ENCODE measurements around the gene CCL26.
A peak's percentile ranks its signal among the peaks of the same experiment; 100 is the strongest.
"Not testable (repeated sequence)": the region's sequence is repeated elsewhere in the genome, so short reads cannot be mapped to it uniquely, and the experiment has no call there.

CCL26 gene

DNA sequence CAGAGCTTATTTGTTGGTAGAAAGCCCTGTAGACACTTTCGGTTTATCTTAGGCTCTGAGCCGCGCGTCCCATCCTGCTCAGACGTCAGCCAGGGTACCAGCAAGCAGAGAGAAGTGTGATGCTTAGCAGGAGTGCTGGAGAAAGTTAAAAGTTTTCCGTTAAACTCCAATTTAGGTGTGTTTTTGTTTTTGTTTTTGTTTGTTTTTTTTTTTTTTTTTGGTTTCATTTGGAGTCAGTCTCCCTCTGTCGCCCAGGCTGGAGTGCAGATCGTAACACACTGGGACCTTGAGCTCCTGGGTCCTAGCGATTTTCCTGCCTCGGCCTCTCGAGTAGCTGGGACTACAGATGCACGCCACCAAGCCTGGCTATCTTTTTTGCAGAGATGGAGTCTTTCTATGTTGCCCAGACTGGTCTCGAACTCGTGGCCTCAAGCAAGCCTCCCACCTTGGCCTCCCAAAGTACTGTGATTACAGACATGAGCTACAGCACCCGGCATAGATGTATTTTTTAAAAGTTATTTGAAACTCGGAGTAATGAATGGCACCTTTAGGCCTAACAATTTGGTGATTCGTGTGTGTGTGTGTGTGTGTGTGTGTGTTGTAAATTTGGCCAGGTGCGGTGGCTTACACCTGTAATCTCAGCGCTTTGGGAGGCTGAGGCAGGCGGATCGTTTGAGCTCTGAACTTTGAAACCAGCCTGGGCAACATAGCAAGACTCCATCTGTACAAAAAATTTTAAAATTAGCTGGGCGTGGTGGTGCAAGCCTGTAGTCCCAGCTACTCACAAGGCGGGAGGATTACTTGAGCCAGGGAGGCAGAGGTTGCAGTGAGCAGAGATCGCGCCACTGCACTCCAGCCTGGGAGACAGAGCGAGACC is 32.0 kb downstream of the CCL26 start:
- DNase-seq (ENCODE audit: low read depth in 2 of 3, low spot score in 2 of 3), result no peak

DNA sequence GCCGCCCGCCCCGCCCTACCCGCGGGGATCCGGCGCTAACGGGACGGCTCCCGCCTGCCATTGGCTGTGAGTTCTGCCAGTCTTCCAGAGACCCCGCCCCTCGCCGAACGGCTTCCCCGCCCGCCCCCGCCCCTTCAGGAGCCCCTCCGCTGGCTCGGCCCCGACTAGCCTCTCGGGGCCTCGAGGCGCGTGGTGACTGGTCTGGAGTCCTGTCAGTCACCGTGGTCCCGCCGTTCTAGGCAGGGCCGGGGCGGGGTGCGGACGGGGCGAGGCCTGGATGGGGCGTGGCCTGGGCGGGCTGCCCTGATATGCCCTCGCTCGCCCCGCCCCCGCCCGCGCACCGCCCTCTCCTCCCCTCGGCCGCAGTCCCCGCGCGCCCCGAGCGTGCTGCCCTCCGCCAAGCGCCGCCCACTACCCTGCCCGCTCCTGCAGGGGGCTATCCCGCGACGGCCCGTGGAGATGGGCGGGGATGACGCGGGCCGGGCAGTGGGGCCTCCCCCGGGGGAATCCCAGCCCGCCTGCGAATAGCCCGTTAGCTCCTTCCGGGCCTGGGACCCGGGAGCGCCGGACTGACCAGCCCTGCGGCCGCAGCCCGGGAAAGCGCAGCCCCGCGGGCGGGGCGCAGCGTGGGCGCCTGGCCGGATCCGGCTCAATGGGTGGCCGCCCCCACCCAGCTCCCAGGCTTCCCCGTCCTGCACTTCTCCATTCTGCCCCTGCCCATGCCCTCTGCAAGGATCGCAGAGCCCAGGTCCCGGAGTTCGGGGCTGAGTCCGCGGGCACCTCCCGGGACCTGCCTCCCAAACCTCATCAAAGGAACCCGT is 32.8 kb downstream of the CCL26 start:
- peak; percentile 93 to 98 (median 94) for DNase-seq (ENCODE audit: low read depth in 2 of 3, low spot score in 2 of 3)

DNA sequence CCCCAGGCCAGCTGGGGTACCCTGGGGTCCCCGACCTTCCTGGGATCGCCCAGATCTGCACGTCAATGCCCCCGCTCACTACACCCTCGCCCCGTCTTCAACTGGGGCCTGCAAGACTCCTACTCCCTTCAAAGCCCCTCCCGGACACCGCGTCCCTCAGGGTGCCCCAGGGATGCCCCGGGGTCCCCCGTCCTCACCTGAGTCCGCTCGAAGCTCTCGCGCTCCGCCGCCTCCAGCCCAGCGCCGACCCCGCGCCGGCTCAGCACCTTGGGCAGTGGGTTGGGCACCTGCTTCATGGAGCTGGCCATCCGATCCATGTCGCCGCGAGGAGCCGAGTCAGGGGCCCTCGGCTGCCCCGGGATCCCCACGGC is 33.4 kb downstream of the CCL26 start, which contains the start of gene HIP1:
Gene HIP1 (minus strand): TSS at position 338 of the 371 bp plus-strand sequence. CDS start 21 bp downstream, at position 317.
- DNase-seq (ENCODE audit: low read depth in 2 of 3, low spot score in 2 of 3), result peak in 1 of 3 experiments; percentile 13

DNA sequence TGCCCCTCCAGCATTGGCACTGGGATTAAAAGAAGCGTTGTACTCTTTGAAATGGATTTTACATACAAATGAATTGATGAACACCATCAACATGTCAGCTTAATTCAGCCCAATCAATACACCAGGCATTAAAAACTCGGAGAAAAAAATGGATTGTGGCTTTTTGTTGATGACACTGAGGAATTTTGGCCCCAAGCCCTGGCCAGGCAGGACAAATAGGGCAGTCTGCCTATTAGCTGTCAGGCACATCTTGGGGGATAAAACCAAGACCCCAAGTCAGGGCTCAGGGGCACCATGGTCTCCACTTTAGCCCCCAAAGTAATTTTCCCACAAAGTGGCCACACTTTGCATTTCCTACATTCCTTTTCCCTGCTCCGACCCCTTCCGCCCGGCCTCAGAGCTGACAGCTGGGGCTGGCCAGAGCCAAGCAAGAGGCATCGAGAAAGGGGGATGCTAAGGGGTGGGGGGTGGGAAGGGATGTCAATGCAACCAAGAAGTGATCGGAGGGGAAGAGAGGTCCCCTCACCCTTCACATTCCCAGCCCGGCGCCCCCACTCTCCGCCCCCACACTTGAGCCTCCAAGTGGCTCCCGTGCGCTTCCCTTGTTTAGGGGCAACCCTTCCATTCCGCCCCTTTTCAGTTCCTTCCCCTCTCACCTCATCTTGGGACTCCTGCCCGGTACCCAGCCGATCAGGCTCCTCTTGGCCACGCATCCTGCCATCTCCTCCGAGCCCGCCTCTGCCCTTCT is 34.0 kb downstream of the CCL26 start:
- no peak for DNase-seq (ENCODE audit: low read depth in 2 of 3, low spot score in 2 of 3)

DNA sequence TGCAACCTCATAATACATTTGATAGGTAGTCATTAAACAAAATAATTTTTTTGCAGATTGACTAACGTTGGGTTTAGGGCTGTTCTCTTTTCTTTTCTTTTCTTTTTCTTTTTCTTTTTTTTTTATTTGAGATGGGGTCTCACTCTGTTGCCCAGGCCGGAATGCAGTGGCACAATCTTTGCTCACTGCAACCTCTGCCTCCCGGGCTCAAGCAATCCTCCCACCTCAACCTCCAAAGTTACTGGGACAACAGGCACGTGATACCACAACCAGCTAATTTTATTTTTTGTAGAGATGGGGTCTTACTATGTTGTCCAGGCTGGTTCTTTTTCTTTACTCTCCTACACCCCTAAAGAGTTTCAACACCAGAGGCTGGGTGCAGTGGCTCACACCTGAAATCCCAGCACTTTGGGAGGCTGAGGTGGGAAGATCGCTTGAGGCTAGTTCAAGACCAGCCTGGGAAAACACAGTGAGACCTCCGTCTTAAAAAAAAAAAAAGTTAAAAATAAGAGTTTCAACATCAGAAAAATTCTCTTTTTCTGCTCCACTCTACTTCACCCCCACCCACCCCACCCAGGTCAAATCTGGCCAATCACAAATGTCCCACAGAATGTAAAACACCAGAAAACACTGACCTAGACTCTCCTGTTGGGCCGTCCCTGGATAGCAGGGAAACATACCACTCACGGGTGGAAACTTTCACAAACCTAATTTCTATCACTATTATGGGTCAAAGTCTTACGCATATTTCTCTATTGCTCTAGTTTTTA is 36.2 kb downstream of the CCL26 start:
- no peak for DNase-seq (ENCODE audit: low read depth in 2 of 3, low spot score in 2 of 3)

DNA sequence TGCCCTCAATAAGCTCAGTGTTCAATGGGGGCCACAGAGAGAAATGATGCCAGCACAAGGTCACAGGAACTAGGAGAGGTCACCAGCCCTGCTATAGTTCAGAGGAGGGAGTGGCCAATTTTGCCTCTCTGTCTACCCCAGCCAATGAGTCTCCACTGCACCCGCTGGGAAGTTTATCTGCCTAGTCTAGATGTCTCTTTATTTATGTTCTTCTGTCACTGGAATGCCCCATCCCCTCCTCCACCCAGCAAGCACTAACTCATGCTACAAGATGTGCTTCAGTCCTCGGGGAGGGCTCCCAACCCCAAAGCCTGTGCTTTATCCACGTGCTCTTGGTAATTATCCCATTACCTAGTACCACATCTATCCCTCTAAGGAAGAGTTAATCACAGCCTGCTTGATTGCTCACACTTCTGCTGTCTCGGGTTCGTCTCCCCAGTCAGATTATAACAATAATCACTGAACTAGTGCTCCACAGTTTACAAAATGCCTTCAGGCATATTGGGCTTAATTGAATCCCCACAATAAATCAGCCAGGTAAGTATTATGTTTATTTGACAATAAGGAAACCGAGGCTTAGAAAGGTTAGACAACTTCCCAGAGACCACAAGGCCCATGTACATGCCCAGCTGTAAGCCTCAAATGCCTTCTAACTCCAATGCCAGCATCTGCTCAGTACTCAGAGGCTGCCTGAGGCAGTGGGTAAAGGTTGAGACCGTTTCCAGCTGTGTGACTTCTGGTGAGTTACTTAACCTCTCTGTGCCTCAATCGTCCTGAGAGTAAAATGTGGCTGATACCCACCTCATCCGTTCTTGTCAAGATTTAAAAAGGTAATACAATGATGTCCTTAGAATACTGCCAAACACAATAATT is 37.2 kb downstream of the CCL26 start:
- no peak for DNase-seq (ENCODE audit: low read depth in 2 of 3, low spot score in 2 of 3)

DNA sequence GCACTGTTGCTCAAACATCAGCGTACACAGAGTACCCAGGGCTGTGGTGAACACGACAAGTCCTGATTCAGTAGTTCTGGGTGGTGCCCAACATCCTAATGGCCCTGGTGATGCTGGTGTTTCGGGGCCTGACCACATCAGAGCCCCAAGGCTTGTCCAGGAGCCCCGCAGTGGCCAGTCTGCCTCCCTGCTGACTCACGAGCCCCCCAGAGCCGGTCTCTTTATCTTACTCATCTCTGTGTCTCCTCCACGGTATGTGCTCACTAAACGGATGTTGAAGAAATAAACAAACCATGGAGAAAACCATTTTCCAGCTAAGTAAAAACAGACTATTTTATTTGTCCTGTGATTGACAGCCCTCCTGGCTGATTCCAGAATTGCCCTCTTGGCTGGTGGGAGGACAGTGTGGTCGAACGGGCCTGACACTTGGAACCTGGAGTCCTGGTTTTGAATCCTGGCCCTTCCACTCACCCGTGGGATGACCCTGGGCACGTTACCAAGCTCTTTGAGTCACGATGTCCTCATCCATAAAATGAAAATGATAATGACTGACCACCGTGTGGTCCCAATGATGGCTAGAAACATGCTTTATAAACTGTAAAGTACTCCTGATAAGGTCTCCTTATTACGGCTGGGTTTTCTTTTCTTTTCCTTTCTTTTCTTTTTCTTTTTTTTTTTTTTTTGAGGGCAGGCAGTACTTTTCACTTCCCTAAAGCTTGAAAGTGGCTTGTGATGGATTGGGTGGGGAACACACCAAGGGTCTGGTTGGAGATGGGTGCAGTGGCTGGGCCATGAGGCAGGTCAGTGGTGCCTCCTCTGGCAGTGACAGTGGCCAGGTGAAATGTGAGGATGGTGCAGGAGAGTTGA is 39.0 kb downstream of the CCL26 start:
- DNase-seq (ENCODE audit: low read depth in 2 of 3, low spot score in 2 of 3), result no peak

DNA sequence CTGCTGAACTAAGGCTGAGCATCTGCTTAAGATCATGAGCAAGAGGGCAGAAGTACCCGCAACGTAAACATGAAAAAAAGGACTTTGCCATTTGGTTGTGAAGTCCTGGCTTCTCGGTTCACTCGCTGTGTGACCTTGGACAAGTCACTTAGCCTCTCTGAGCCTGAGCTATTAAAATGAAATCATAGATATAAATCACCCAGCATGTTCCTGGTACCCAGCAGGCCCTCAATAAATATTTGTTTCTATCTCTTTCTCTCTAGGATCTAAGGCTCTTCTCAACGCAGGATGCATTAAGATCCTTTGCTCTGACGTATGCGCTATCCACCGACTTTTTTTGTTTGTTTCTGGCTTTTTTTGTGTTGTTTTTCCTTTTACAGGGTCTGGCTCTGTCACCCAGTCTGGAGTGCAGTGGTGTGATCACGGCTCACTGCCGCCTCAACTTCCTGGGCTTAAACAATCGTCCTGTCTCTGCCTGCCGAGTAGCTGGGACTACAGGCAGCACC is 39.9 kb downstream of the CCL26 start:
- no peak for DNase-seq (ENCODE audit: low read depth in 2 of 3, low spot score in 2 of 3)

DNA sequence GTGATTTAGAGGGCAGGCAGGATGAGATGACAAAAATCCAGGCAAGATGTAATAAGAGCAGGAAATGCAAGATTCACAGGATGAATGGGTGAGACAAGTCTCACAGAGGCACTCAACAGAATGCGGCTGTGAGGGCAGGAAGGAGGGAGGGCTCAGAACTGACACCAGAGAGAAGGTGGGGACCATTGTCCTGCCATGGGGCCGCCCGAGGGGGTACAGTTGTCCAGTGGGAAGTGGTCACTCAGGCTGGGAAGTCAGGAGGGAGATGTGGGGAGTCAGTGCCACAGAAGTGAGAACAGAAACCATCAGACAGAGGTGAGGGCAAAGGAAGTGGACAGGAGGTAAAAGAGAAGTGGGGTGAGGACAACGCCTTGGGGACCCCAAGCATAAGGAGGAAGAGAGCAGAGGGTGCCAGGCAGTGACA is 42.1 kb downstream of the CCL26 start:
- DNase-seq (ENCODE audit: low read depth in 2 of 3, low spot score in 2 of 3), result no peak

DNA sequence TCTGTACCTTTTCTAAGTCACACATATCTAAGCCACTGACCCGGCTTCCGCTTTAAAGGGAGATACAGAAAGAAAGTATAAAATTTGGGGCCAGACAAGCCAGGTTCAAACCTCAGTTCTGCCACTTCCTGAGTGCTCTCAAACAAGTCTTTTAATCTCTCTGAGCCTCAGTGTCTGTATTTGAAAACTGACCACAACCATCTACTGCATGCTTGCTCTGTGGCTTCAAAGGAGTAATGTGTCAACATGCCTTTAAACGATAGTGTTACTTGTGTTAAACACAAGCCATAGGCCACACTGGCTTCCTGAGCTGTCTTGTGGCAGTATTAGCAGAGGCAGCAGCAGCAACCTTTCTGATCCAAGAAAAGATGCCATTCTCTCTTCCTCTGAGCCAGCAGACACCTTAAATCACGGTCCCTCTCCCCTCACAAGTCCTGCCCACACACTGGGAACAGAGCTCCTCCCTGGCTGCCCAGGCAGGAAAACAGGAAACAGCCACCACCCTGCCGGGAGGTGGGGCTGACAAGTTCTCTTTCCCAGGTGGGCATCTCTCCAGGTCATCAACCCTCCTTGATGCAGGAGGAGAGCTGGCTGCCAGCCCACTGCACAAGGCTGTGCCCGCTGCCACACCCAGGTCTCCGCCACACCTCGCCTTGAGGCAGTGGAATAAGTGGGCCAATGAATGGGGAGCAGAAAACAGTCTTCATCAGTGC is 44.0 kb downstream of the CCL26 start:
- DNase-seq (ENCODE audit: low read depth in 2 of 3, low spot score in 2 of 3), result no peak

DNA sequence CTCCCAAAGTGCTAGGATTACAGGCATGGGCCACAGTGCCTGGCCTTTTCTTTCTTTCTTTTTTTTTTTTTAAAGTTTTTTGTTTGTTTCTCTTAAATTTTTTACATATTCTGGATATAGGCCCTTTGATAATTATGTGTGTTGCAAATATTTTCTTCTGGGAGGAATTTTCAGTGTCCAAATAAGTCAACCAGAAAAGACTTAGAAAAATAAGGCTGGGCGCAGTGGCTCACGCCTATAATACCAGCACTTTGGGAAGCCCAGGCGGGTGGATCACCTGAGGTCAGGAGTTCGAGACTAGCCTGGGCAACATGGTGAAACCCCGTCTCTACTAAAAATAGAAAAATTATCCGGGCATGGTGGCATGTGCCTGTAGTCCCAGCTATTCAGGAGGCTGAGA is 44.7 kb downstream of the CCL26 start:
- DNase-seq (ENCODE audit: low read depth in 2 of 3, low spot score in 2 of 3), result not testable (repeated sequence)

DNA sequence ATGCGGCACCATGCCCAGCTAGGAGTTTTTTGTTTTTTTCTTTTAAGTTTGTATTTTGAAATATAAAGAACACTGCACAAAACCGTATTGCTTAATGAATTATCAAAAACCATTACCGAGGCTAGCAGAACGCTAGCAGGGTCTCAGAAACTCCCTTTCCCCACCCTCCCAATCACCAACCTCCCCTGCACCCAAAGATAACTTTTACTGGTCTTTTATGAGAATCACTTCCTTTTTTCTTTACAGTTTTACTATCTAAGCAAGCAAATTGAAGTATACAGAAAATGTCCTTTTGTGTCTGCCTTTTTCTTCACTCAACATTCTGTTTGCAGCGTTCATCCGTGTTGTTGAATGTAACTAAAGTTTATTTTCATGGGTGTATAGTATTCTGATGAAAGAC is 46.7 kb downstream of the CCL26 start:
- no peak for DNase-seq (ENCODE audit: low read depth in 2 of 3, low spot score in 2 of 3)

DNA sequence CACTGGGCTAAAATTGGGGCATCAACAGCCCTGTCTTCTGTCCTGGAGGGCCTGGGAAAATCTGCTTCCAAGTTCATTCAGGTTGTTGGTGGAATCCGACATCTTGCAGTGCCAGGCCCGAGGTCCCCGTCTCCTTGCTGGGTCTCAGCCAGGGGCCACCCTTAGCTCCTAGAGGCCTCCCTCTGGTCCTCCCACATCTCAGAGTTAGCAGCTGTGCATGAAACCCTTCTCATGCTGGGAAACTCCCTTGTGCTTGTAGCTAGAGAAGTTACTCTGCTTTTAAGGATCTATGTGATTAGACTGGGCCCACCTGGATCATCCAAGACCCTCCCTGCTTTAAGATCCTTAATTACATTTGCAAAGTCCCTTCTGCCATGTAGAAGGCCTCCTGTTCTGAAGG is 48.6 kb downstream of the CCL26 start:
- DNase-seq (ENCODE audit: low read depth in 2 of 3, low spot score in 2 of 3), result no peak

DNA sequence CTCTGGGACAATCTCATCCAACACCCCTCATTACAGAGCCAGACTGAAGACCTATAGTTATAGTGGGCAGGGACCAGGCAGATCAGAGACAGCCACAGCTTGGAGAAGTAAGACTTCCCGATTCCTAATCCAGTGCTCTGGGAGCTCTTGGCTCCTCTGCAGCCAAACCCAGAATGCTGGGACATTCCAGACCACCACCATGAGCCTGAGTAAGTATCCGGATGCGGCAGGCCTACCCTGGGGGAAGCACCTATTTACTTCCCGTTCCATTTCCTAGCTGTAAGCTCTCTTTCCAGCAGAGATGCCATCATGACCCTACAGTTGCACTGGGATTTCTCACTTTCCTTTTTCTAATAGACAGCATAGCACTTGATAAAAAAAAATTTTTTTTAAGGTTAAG is 49.6 kb downstream of the CCL26 start:
- no peak for DNase-seq (ENCODE audit: low read depth in 2 of 3, low spot score in 2 of 3)

DNA sequence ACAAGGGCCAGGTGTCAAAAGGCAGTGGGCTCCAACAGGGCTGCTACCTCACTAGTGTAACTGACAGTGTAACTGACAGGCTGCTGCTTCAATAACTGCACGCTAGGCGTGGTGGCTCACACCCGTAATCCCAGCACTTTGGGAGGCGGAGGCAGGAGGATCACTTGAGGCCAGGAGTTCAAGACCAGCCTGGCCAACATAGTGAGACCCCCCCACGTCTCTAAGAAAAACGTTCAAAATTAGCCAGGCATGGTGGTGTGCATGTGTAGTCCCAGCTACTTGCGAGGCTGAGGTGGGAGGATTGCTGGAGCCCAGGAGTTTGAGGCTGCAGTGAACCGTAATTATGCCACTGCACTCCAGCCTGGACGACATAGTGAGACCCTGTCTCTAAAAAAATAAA is 50.1 kb downstream of the CCL26 start:
- DNase-seq (ENCODE audit: low read depth in 2 of 3, low spot score in 2 of 3), result not testable (repeated sequence)

DNA sequence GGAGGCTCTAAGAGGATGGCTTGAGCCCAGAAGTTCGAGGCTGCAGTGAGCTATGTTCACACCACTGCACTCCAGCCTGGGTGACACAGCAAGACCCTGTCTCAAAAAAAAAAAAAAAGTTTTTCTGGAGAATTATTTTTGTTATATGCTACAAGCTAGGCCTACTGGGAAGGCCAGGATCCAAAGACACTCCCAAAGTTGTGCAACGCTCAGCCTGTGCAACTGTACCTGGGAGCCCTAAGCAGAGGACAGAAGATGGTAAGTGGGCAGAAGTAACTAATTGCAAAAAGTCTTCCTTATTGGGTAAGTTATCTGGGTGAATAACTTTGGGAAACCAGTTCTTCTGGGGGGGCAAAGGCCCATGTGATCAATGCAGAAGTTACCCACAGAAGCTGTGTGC is 50.6 kb downstream of the CCL26 start:
- no peak for DNase-seq (ENCODE audit: low read depth in 2 of 3, low spot score in 2 of 3)

DNA sequence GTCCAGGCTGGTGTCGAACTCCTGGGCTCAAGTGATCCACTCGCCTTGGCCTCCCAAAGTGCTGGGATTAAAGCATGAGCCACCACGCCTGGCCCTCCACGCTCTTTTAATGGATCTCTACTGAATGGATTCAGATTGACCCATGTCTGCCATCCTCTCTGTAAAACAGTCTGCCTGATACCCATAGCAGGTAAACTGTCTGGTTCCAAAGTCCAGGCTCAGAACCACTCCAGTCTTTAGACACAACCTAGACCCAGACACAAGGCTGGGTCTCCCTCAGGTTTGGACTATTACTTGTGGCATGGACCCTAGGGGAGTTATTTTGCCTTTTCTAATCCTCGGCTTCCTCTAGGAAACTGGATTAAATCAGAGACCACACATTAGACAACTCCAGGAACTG is 52.4 kb downstream of the CCL26 start:
- no peak for DNase-seq (ENCODE audit: low read depth in 2 of 3, low spot score in 2 of 3)

Measured in activated CD8-positive, alpha-beta memory T cell treated with anti-CD3 and anti-CD28 coated beads for 48 hours (primary cell).